Measurements from ENCODE around the gene JADE3. TPM values are rescaled to one million over a fixed set of nuclear protein-coding genes. Genes with fewer than 3 reads are reported as not detected.
"Not testable (repeated sequence)": the region's sequence is repeated elsewhere in the genome, so short reads cannot be mapped to it uniquely, and the experiment has no call there.

The JADE3 gene
- total and polyA plus RNA-seq, 12 donors, result 1.6 to 8.7 (median 6.0) TPM

DNA sequence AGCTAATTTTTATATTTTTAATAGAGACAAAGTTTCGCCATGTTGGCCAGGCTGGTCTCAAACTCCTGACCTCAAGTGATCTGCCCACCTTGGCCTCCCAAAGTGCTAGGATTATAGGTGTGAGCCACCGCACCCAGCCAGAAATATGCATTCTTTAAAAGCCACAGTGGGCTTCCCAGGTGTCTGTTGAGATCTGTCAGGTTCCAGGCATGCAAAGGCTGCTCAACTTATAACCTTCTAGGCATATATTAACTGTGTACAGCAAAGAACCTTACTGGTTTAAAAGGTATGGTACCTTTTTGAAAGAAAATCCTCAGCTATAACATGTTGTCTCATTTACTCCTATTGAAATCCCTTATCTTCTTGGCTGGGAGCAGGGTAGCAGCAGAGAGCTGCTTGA is 42.5 kb downstream of the JADE3 start:
- Histone ChIP-seq H3K4me1 (peaks cover 0 to 26% (median 13%) of the 10 kb centered on the region in 9 donors), H3K4me3 (no peak overlapping the region), H3K27ac (no peak overlapping the region), H3K9me3 (no peaks in the 10 kb centered on the region), H3K27me3 (peaks cover 0 to 41% (median 0%) of the 10 kb centered on the region in 7 donors), H3K36me3 (no peaks in the 10 kb centered on the region)
- WGBS, 2 donors, result 88 to 100% methylated on average over 2 of the region's 2 CpGs
- TF ChIP-seq, protein P1, sequence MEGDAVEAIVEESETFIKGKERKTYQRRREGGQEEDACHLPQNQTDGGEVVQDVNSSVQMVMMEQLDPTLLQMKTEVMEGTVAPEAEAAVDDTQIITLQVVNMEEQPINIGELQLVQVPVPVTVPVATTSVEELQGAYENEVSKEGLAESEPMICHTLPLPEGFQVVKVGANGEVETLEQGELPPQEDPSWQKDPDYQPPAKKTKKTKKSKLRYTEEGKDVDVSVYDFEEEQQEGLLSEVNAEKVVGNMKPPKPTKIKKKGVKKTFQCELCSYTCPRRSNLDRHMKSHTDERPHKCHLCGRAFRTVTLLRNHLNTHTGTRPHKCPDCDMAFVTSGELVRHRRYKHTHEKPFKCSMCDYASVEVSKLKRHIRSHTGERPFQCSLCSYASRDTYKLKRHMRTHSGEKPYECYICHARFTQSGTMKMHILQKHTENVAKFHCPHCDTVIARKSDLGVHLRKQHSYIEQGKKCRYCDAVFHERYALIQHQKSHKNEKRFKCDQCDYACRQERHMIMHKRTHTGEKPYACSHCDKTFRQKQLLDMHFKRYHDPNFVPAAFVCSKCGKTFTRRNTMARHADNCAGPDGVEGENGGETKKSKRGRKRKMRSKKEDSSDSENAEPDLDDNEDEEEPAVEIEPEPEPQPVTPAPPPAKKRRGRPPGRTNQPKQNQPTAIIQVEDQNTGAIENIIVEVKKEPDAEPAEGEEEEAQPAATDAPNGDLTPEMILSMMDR (IDR thresholded peaks at IDR 0.05), result no peak
- intact Hi-C loops (cut with DNase I), result no loop called here
- no peak for ATAC-seq
- DNase-seq, result no peak

DNA sequence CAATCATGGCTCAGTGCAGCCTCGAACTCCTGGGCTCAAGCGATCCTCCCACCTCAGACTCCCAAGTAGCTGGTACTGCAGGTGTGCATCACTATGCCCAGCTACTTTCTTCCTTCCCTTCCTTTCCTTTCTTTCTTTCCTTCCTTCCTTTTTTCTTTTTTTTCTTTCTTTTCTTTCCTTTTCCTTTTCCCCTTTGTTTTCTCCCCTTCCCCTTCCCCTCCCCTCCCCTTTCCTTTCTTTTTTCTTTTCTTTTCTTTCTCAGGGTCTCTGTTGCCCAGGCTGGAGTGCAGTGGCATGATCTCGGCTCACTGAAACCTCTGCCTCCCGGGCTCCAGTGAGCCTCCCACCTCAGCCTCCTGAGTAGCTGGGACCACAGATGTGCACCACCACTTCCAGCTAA is 44.4 kb downstream of the JADE3 start:
- peaks cover 0 to 26% (median 13%) of the 10 kb centered on the region in 9 donors for H3K4me1 ChIP-seq
- intact Hi-C loops (cut with DNase I); H3K4me3 ChIP-seq; H3K9me3 ChIP-seq; H3K36me3 ChIP-seq; ATAC-seq; DNase-seq; H3K27ac ChIP-seq: not testable (repeated sequence)
- 95 to 98% methylated on average over 4 of the region's 4 CpGs for WGBS, 2 donors
- H3K27me3 ChIP-seq, result peaks cover 0 to 56% (median 0%) of the 10 kb centered on the region in 7 donors

DNA sequence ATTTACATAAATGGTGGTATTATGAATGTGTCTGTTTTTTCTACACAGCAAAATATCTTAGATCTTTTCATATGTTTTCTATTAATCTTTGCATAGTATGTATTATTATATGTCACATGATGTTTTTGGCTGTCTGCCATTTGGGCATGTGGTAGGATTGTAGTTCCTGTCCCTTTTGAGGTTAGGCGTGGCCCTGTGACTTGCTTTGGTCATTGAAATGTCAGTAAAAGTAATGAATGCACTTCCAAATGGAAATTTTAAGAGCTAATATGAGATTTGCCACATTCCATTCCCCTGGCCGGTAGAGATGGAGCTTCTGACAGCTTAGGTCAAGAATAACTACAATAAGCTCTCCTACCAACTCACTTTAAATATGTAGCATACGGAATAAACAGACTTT is 45.1 kb downstream of the JADE3 start:
- Histone ChIP-seq H3K9me3 (no peaks in the 10 kb centered on the region), H3K27ac (no peak overlapping the region), H3K4me3 (no peak overlapping the region), H3K4me1 (peaks cover 0 to 26% (median 13%) of the 10 kb centered on the region in 9 donors), H3K36me3 (no peaks in the 10 kb centered on the region), H3K27me3 (peaks cover 0 to 62% (median 0%) of the 10 kb centered on the region in 7 donors)
- TF ChIP-seq, protein P1 (IDR thresholded peaks at IDR 0.05), result no peak
- intact Hi-C loops (cut with DNase I), result no loop called here
- DNase-seq (no peak), ATAC-seq (no peak)
- WGBS, 2 donors, result 63 to 65% methylated on average over 3 of the region's 3 CpGs

DNA sequence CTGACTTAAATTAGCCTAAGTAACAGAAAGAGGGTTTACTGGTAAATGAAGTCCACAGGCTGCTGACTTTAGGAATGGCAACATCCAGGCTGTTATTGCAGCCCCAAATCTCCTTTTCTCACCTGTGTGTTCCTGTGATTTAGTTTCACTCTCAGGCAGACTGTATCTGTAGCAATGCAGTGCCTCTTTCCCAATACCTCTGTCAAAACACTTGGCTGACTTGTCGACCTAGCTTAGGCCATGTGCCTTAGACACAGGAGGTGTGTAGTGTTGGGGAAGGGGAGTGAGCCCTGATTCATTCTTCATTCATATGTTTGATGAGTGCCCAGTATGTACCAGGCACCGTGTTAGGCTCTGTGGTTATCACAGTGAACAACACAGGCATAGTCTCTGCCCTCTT is 46.9 kb downstream of the JADE3 start:
- Histone ChIP-seq H3K36me3 (no peaks in the 10 kb centered on the region), H3K4me1 (peaks cover 0 to 14% (median 4%) of the 10 kb centered on the region in 9 donors), H3K9me3 (no peaks in the 10 kb centered on the region), H3K4me3 (no peak overlapping the region), H3K27me3 (peaks cover 0 to 71% (median 0%) of the 10 kb centered on the region in 7 donors), H3K27ac (no peak overlapping the region)
- WGBS, 2 donors, result 49 to 63% methylated on average over 2 of the region's 2 CpGs
- no peak for DNase-seq
- TF ChIP-seq, protein P1 (IDR thresholded peaks at IDR 0.05), result no peak
- intact Hi-C loops (cut with DNase I), result no loop called here
- peak in 1 of 8 donors; percentile 68 for ATAC-seq

DNA sequence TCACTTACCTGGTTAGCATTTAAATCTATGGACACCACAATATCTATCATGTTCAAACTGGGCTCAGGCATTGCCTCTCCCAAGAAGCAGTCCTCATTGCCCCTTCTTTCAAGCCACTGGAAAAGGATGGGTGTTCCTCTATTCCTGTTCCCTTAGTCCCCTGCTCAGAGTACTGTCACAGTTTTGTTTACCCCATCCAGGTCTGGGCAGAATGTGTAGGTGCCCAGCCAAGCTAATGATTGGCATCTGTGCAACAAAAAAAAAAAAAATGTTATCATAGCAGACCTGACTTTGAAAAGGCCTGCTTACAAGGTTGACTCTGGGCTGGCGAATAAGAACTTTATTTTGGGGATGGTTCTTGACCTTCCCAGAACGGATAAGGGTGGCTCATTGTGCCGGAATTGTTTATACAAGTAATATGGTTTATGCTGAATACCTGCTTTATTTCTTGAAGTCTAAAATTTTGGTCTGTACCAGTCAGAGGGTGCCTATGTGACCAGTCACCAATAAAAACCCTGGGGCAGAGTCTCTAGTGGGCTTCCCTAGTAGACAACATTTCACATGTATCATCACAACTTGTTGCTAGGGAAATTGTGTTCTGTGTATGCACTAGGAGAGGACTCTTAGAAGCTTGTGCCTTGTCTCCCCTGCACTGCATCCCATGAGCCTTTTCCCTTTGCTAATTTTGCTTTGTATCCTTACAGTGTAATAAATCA is 47.9 kb downstream of the JADE3 start:
- WGBS, 2 donors, result 40 to 74% methylated on average over 3 of the region's 3 CpGs
- intact Hi-C loops (cut with DNase I), result no loop called here

More for the DNA sequence above, 47.9 kb downstream of the JADE3 start:
- no peak overlapping the region for H3K27ac ChIP-seq
- no peaks in the 10 kb centered on the region for H3K9me3 ChIP-seq
- DNase-seq (no peak), ATAC-seq (peak in 2 of 8 donors; percentile 25 to 29)
- H3K27me3 ChIP-seq, result peaks cover 0 to 70% (median 0%) of the 10 kb centered on the region in 7 donors
- H3K36me3 ChIP-seq, result no peaks in the 10 kb centered on the region
- H3K4me3 ChIP-seq, result no peak overlapping the region
- TF ChIP-seq, protein P1 (IDR thresholded peaks at IDR 0.05), result no peak
- peaks cover 0 to 10% (median 4%) of the 10 kb centered on the region in 9 donors for H3K4me1 ChIP-seq
